ENCODE measurements around the gene WRAP53.
A peak's percentile ranks its signal among the peaks of the same experiment; 100 is the strongest.

WRAP53 gene

DNA sequence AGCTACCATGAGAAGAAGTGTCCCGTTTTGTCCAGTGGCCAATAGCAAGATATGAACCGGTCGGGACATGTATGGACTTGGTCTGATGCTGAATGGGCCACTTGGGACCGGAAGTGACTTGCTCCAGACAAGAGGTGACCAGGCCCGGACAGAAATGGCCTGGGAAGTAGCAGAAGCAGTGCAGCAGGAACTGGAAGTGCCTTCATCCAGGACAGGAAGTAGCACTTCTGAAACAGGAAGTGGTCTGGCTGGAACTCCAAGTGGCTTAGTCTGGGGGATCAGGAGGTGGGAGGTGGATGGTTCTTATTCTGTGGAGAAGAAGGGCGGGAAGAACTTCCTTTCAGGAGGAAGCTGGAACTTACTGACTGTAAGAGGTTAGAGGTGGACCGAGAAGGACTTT is 22.0 kb downstream of the WRAP53 start:
- DNase-seq: no peak

DNA sequence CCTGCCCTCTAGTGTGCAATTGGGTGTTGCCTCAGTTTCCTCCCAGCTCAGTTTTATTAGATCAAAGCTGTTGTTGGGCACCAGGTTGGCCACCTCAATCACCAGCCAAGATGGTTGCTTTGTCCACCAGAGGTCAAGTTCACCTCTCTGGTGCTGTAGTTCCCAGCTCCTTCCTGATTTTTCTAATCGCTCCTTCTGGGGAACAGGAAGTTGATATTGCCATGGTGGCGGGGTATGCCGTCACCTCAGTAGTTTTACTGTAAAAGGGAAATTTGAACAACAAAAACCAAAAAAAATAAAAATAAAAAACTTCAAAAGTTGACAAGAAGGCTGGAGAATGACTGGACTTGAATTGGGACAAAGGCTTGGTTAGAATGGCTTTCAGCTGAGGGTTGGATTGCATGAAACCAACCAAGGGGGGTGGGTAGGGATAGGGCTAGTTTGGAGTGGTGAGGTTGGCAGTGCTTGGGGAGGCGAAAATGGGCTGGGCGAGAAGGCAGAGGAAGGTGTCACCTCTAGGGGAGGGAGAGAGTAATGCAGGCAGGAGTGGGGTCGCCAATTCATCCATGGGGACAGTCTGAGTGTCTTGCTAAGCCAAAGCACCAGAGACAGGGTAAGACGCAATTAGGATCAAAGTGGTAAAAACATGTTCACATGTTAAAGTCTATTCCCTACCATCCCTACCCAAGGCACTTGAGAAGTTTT is 22.9 kb downstream of the WRAP53 start:
- no peak for DNase-seq

GRCh38 chr17:7712111-7712771 is 24.0 kb downstream of the WRAP53 start:
- DNase-seq: no peak

- DNase-seq: no peak
Observed at GRCh38 chr17:7713782-7714181, 25.5 kb downstream of the WRAP53 start.

- no peak for DNase-seq
Observed at GRCh38 chr17:7714721-7715594, 26.7 kb downstream of the WRAP53 start.

GRCh38 chr17:7715936-7716886 is 27.9 kb downstream of the WRAP53 start:
- no peak for DNase-seq

DNA sequence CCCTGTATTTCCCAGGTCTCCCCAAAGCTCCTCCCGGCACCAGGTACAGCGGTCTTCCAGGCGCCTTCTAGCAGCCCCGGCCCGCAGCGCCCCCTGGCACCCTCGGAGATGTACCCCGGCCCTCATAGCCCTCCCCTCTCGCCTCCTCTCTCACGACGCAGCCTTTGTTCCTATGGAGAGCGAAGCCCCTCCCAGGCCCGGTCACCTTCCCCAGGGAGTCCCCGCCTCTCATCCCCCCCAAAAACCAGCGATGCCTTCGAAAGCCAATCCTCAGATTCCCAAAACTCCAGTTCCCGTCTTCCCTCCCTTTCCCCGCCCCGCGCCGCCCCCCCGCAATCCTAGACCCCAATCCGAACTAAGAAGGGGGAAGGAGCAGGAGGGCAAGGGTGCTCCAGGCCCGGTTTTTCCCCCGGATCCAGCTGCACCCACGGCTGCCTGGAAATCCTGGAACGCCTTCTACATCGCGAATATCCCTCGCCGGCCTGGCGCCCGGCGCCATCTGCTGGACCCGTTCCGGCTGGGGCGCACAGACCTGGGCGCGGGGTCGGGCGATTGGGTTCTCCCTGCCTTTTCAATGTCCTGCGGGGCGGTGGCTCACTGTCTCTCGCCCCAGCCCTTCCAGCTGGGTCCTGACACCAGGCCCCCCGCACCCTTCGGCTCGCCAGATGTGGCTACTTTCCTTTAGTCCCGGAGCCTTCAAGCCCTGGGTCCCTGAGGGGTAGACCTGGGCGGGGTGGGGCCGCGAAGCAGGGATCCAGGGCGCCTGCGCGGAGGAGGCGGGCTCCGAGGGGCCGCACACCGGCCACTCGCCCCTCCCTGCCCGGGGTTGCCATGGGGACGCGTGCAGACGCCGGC is 28.9 kb downstream of the WRAP53 start, which contains the start of gene DNAH2:
Gene DNAH2, plus strand, starts transcription at position 844 of the 855 bp plus-strand sequence. CDS start 1,991 bp downstream, outside the sequence.
- DNase-seq: peak; percentile 89

DNA sequence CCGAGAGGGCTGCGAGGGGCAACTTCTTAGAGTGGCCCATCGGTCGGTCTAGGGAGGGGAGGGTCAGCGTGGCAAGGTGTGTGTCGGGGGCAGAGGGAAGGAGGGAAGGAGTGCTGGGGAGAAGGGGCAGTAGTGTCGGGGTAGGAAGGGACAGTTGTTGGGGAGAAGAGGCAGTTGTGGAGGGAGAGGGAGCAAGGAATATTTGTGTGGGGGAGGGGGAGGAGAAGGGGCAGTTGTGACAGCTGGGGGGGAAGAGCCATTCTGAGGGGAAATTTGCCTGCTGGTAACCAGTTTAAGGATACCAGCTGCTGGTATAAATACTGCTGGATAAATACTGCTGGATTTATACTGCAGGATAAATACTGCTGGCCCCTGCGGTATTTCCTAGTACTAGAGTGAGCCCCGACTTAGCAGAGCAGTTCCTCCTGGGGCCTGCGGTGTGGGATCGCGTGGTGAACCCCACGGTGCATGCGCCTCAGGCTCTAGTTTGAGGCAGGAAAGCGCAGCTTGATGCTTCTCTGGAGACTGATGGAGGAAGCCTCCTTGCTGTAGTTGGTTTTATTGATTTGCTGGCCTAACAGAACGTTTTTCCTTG is 29.6 kb downstream of the WRAP53 start:
- no peak for DNase-seq

- DNase-seq: no peak
Observed at GRCh38 chr17:7719661-7720060, 31.4 kb downstream of the WRAP53 start.

- peak; percentile 85 for DNase-seq
Observed at GRCh38 chr17:7720125-7720524, 31.8 kb downstream of the WRAP53 start.

DNA sequence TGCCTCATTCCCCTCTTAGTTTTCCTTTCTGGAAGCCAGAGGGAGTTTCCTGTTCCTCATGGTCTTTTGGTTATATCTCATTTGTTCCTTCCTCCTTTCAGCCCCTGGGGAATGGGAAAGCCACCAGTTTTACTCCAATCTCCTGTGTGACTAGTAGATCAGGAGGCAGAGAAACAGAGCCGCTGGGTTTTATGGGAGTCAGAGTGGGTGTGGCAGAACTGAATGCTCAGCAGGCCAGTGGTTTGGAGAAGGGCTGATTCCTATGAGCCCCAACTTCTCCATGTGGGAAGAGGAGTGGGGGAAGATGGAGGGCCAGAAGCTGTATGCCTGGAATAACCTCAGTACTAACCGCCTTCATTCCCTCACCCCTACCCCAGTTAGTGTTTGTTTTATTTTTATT is 33.3 kb downstream of the WRAP53 start:
- no peak for DNase-seq

DNA sequence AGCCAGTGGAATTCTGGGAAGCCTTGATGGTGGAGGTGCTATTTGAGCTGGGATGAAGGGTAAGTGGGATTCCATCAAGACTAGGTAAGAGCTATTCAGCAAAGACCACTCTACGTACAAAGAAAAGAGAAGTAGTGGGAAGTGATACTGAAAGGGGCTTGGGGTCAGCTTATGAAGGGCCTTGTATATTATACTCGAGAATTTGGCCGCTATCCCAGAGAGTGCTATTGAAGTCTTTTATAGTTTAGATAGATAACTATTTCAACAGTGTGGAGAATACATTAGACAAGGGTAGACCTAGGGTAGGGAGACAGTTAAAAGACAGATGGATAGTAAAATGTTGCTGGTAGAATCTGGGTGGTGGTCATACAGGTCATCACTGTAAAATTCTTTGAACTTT is 39.6 kb downstream of the WRAP53 start:
- no peak for DNase-seq

DNA sequence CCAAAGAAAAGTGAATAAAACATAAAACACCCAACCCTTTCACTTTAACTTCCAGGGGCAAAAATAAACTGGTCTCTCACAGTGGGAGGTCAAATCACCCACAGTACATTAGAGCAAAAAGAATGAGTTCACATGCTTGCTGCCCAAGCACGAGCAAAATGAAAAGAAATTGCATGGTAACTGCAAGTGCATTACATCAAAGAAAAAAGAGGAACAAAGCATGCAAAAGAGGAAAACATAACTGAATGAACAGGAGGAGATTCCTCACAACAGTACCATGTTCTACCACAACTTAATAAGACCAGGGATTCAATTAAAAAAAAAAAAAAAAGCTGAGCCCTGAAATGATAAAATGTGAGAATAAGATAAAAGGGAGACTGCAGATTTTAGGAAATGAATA is 41.5 kb downstream of the WRAP53 start:
- DNase-seq: no peak

DNA sequence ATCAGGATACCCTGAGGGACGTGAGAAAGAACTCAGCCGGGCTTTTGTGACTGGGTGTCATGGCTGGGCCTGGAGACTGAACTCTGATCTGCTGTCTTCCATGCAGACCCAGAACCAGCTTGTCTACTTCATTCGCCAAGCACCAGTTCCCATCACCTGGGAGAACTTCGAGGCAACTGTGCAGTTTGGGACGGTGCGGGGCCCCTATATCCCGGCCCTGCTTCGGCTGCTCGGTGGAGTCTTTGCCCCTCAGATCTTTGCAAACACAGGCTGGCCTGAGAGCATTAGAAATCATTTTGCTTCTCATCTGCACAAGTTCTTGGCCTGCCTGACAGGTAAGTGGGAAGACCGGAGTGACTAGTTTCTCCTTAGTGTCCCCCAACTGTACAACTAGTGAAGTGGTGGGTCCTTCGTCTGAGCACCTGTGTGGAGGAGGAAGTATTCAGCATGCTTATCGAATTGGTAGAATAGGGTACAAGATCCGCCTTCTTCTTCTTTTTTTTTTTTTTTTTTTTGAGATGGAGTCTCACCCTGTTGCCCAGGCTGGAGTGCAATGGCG is 44.8 kb downstream of the WRAP53 start:
- DNase-seq: no peak

GRCh38 chr17:7737601-7738000 is 49.3 kb downstream of the WRAP53 start:
- no peak for DNase-seq

DNA sequence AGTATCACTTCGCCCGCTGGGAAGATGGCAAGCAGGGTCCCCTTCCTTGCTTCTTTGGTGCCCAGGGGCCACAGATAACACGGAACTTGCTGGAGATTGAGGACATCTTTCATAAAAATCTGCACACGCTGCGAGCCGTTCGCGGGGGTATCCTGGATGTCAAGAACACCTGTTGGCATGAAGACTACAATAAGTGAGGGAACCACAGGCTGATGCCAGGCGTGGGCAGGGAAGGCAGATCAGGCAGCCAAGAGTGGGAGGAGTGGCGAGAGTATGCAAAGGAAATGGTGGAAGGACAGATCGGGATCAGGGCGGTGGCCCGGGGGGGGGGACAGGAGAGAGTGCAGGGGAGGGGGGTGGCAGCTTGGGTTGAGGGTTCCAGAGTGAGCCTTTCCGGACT is 51.5 kb downstream of the WRAP53 start:
- no peak for DNase-seq

- peak; percentile 50 for DNase-seq
Observed at GRCh38 chr17:7740481-7741001, 52.3 kb downstream of the WRAP53 start.

DNA sequence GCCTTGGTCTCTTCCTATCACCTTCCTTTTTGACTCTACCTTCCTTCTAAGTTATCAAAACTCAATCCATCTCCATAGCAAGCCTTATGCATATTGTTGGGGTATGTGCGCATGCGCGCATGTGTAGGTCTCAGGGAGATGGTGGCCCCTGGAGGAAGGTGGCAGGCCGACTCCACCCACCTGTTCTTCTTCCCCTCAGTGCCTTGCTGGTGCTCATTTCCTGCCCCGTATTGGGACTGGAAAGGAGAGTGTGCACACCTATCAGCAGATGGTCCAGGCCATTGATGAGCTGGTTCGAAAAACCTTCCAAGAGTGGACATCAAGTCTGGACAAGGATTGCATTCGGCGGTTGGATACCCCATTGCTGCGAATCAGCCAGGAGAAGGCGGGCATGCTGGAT is 54.5 kb downstream of the WRAP53 start:
- DNase-seq: no peak

GRCh38 chr17:7744416-7744815 is 56.1 kb downstream of the WRAP53 start:
- no peak for DNase-seq

GRCh38 chr17:7745748-7746470 is 57.6 kb downstream of the WRAP53 start:
- DNase-seq: no peak

Data from NCI-H446 treated with DMSO at 0.1 percent for 48 hours (cell line).